Natural killer cell treated with Interleukin-12 subunit alpha and Interleukin-12 subunit beta and Interleukin-15 and Interleukin-18, amount 100 ng/mL, for 72 hours (primary cell): ENCODE results near the gene OR10G8. TPM values are rescaled to one million over a fixed set of nuclear protein-coding genes. Genes with fewer than 3 reads are reported as not detected.

Source experiments
- total RNA-seq, 2 donors: library from RNA; stranded (reverse); gene quantifications; one replicate each; pipeline ENCODE4 v1.2.3, GENCODE V29; 2022

Gene OR10G8
- total RNA-seq, 2 donors from 2014 or later, result not detected

Other genes with a start within 250 kb of the OR10G8 start
- not detected for gene OR6M1, start 220.4 kb upstream of the OR10G8 start, total RNA-seq
- gene TMEM225, start 141.1 kb upstream of the OR10G8 start, total RNA-seq, result not detected
- gene OR8D4, start 124.6 kb upstream of the OR10G8 start, total RNA-seq, result not detected
- gene OR4D5, start 87.2 kb upstream of the OR10G8 start, total RNA-seq, result not detected
- not detected for gene OR6T1, start 83.0 kb upstream of the OR10G8 start, total RNA-seq
- not detected for gene OR10S1, start 49.0 kb upstream of the OR10G8 start, total RNA-seq
- gene OR10G6, start 31.6 kb upstream of the OR10G8 start, total RNA-seq, result not detected
- not detected for gene OR10G4, start 13.8 kb upstream of the OR10G8 start, total RNA-seq
- gene OR10G9, start 3.8 kb upstream of the OR10G8 start, total RNA-seq, result not detected
- gene OR10G7, start 14.5 kb downstream of the OR10G8 start, total RNA-seq, result not detected
- 10 to 100 TPM in 1 of 2 donors, 1 to 10 TPM in 1; 4.4 to 12.5 TPM for gene VWA5A, start 88.7 kb downstream of the OR10G8 start, total RNA-seq
- not detected for gene OR10D3, start 156.5 kb downstream of the OR10G8 start, total RNA-seq
- gene OR8G1, start 214.3 kb downstream of the OR10G8 start, total RNA-seq, result not detected
- gene OR8G5, start 229.6 kb downstream of the OR10G8 start, total RNA-seq, result not detected